Panc1 (cell line): ENCODE data around the gene PTRH1.

Source experiments
- TCF7L2 ChIP-seq: IDR thresholded peaks from 2 replicates; pipeline ENCODE4 v1.6.1; 2011; ENCODE audit warnings: mild to moderate bottlenecking, low read depth, low read length, inconsistent platforms
- TF ChIP-seq, protein P1 (sequence below): fragments of 450-650 bp; IDR thresholded peaks from 2 replicates; pipeline ENCODE4 v1.5.1; 2017; ENCODE audit warnings: mild to moderate bottlenecking

DNA sequence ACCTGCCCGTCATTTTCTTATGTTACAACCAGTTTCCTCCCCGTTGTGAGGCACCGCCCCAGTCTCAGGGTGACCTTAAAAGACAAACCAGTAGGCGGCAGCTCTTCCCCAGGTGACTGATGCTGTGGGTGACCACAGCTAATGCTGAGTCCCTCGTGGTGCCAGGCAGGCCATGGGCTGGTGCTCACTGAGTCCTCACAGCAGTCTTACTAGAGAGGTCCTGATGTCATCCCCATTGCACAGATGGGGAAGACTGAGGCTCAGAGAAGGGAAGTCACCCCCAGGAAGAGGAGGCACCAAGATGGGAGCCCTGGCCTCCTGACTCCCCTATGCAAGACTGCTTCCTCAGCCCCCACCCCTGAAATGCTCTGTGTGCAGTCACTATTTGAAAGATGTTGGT, 7.7 kb downstream of the PTRH1 start:
- TF ChIP-seq, protein P1, sequence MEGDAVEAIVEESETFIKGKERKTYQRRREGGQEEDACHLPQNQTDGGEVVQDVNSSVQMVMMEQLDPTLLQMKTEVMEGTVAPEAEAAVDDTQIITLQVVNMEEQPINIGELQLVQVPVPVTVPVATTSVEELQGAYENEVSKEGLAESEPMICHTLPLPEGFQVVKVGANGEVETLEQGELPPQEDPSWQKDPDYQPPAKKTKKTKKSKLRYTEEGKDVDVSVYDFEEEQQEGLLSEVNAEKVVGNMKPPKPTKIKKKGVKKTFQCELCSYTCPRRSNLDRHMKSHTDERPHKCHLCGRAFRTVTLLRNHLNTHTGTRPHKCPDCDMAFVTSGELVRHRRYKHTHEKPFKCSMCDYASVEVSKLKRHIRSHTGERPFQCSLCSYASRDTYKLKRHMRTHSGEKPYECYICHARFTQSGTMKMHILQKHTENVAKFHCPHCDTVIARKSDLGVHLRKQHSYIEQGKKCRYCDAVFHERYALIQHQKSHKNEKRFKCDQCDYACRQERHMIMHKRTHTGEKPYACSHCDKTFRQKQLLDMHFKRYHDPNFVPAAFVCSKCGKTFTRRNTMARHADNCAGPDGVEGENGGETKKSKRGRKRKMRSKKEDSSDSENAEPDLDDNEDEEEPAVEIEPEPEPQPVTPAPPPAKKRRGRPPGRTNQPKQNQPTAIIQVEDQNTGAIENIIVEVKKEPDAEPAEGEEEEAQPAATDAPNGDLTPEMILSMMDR = no peak; the same call in 1 of the 2 replicates
- no peak for TF ChIP-seq TCF7L2
